Astrocyte of the cerebellum (primary cell): ENCODE results near the gene SLC1A4.
"Not testable (repeated sequence)": the region's sequence is repeated elsewhere in the genome, so short reads cannot be mapped to it uniquely, and the experiment has no call there.

Source experiments
- DNase-seq: peaks from one replicate; pipeline ENCODE4 v3.0.0-alpha.2; 2011; ENCODE audit warnings: low read depth
- H3K4me3 ChIP-seq: 2 replicates; pipeline ENCODE4 v1.5.1; 2011; ENCODE audit warnings: mild to moderate bottlenecking, low read depth, low read length, moderate library complexity
- CTCF ChIP-seq: IDR thresholded peaks from 2 replicates; pipeline ENCODE4 v1.5.1; 2012; ENCODE audit warnings: low read length, low read depth, moderate library complexity, mild to moderate bottlenecking; ENCODE audit errors: missing control alignments
- in situ Hi-C: cut with HindIII; loops from 2 replicates; pipeline ENCODE4 v1.10.0; 2017; ENCODE audit warnings: low sequenced_read_pairs

SLC1A4 gene

GRCh38 chr2:64963719-64964118 lies 25.5 kb upstream of the SLC1A4 start:
- H3K4me3 ChIP-seq, result no peak overlapping the region
- in situ Hi-C loops, result no loop called here
- no peak for TF ChIP-seq CTCF
- no peak for DNase-seq

GRCh38 chr2:64966017-64966416 lies 23.2 kb upstream of the SLC1A4 start:
- in situ Hi-C loops, result no loop called here
- TF ChIP-seq CTCF, result no peak
- H3K4me3 ChIP-seq, result no peak overlapping the region
- no peak for DNase-seq

GRCh38 chr2:64966839-64967238 lies 22.4 kb upstream of the SLC1A4 start:
- no peak for TF ChIP-seq CTCF
- DNase-seq, result no peak
- in situ Hi-C loops, result no loop called here
- no peak overlapping the region for H3K4me3 ChIP-seq

- no peak overlapping the region for H3K4me3 ChIP-seq
- TF ChIP-seq CTCF, result no peak
- DNase-seq, result no peak
- in situ Hi-C loops, result no loop called here
Observed at GRCh38 chr2:64967601-64968000, 21.6 kb upstream of the SLC1A4 start.

GRCh38 chr2:64969086-64969485 lies 20.1 kb upstream of the SLC1A4 start:
- DNase-seq, in situ Hi-C loops: not testable (repeated sequence)

GRCh38 chr2:64970495-64970894 lies 18.7 kb upstream of the SLC1A4 start:
- no peak for DNase-seq
- no peak overlapping the region for H3K4me3 ChIP-seq
- no peak for TF ChIP-seq CTCF
- in situ Hi-C loops, result no loop called here

More at GRCh38 chr2:64969086-64969485, 20.1 kb upstream of the SLC1A4 start:
- not testable (repeated sequence) for H3K4me3 ChIP-seq

- no peak overlapping the region for H3K4me3 ChIP-seq
- in situ Hi-C loops, result no loop called here
- DNase-seq, result no peak
- no peak for TF ChIP-seq CTCF
Observed at GRCh38 chr2:64972426-64972825, 16.8 kb upstream of the SLC1A4 start.
